ENCODE results near the gene PRKAR1B.
A peak's percentile ranks its signal among the peaks of the same experiment; 100 is the strongest.

PRKAR1B gene

DNA sequence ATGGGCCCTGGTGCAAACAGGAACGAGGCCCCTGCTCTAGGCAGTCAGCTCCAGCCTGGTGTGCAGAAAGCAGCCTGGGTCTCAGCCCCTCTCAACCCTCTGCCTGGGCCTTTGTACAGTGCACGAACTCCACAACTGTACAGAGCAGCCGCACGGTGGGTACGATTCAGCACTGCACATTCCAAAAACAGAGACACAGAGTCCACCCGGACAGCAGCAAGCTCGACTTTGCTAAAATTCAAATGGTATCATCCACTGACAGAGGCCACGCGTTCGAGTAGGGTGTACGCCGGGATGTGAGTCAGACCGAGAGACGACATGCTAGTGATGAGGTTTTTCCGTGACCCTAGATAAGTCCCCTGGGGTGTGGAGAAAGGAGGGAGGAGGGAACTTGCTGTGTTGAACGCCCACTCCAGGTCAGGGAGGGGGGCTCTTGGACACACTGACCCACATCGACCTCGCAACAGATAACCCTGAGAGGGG, 141.8 kb downstream of the PRKAR1B start:
- no peak for DNase-seq (ENCODE audit: low read depth)

DNA sequence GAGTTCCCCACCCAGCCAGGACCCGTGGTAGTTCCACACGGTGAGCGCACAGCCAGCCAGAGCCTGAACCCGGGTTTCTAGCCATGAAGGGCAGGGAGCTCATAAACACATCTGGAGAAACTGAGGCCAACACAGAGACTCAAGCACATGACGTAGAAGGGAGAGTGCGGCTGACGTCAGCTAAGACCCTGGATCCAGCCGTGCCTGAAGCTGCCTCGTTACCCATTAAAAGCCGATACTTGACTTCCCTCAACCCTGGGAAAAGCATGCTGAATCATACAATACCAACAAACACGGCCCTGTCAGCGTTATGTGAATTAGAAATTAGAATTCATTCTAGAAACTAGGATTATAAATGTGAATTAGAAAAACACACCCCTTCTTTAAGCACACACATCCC, 142.3 kb downstream of the PRKAR1B start:
- no peak for DNase-seq (ENCODE audit: low read depth)

DNA sequence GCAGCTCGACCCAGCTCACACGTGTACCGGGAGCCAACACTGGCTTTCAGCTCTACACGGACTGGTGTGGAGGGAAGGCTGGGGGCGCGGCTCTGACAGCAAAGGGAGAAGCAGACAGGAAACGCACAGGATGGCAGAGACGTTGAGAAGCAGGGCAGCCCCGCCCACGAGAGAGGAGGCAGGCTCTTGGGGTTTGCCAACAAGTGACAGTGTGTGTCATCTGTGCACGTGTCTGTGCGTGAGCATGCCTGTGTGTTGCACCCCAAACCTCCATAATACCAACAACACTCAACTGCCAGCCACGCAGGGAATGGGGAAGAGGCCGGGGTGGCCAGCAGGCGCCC, 143.0 kb downstream of the PRKAR1B start:
- DNase-seq (ENCODE audit: low read depth): peak; percentile 74

DNA sequence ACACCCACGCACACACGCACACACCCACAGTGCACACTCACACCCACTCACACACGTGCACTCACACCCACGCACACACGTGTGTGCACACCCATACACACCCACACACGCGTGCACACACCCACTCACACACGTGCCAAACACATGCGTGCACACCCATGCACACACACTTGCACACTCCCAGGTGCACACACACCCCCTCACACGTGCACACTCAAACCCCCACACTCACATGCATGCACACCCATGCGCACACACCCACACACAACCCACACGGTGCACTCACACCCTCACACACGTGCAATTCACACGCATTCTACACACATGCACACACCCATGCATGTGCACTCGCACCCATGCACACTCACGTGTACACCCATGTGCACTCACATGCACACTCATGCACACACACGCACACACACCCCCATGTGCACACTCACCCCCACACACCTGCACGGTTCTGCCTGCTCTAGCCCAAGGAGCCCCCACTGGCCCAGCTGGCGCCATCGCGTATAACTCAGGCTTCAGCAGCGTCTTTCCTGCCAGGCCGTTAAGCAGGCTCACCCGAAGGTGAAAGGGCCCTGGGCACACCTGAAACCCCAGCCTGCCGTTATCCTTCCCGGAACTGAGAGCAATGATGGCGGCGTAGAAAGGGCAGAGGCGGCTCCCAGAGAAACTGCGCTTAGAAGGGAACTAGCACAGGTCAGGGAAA, 143.5 kb downstream of the PRKAR1B start:
- DNase-seq (ENCODE audit: low read depth): no peak

DNA sequence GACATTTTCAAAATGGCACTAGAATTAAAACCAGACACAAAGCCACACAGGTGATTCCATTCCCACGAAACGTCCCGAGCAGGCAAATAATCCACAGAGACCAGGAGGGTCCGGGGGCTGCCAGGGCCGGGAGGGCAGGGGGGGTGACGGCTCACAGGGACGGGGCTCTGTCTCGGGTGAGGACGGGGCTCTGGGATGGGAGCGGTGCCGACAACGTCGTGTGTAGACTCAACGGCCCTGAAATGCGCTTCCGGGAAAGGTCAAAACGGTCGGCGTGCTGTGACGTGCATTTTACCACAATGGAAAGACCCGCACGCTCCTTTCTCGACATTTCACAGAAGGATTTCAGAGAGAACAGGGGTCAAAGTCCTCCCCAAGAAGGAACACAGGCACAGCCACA, 144.2 kb downstream of the PRKAR1B start:
- no peak for DNase-seq (ENCODE audit: low read depth)

DNA sequence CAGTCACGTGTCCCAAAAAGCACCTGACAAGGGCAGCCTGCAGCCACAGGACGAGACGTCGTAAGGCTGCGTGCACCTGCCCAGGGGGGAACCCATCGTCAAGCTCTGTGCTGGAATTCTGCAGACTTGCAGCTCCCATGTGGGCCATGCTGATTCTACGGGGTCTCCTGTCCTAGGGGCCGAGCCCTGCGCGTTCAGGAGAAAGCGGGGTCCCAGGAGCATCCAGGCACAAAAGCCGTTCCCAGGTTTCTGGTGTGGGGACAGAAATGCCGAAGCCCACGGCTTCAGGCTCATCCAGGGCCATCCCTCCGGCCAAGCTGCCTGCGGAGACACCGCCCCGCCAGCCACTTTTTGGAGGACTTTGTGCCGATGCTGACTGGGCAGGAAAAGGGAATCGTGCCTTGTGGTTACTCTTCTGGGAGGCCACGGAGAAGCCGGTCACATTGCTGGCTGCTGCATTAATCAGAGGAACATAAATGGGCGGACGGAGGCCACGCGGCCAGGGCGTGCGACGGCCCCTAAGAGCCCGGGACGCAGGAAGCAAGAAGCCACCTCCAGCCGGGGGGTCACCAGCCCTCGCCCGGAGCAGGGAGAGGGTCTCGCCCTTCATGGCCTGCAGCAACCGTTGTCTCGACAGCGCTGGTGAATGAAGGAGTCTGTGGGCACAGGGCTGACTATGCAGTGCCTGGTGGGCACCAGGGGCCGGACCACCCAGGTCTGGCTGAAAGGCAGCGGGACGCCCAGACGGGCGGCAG, 144.8 kb downstream of the PRKAR1B start:
- DNase-seq (ENCODE audit: low read depth): no peak

DNA sequence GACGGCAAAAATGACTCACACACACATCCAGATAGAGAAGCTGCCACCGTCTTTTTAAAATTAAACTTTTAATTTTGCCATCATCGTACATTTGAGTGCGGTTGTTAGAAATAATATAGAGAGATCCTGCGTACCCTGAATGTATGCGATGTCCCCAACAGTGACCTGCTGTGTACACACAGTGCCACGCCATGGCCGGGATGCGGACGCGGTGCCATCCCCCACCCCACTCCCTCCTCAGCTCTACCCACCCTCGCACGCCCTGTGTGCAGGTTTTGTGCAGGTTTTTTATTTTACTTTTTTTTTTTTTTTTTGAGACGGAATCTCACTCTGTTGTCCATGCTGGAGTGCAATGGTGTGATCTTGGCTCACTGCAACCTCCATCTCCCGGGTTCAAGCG, 148.7 kb downstream of the PRKAR1B start:
- DNase-seq (ENCODE audit: low read depth): no peak

DNA sequence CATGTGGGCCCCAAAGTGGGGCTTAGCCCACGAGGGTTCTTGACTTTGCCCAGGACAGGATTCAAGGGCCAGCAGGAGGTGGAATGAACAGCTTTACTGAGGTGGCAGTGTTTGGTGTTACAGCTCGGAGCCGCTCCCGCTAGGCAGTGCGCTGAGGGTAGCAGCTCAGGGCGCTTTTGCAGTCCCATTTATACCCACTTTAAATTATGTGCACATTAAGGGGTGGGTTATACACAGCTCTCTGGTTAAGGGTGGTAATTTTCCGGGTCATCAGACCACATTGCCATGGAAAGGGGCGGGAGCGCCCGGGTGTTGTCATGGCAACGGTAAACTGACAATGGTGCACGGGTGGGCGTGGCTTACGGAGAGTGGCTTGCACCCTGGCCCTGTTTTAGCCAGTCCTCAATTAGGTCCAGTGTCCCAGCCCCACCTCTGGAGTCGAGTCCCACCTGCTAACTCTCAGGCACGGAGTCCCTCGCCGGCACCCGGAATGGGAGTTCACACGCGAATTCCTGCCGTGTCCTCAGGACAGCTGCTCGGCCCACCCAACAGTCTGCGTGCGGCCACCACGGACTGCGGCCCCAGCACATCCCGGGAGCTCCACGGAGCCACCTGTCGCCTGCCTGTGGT, 149.2 kb downstream of the PRKAR1B start:
- no peak for DNase-seq (ENCODE audit: low read depth)

DNA sequence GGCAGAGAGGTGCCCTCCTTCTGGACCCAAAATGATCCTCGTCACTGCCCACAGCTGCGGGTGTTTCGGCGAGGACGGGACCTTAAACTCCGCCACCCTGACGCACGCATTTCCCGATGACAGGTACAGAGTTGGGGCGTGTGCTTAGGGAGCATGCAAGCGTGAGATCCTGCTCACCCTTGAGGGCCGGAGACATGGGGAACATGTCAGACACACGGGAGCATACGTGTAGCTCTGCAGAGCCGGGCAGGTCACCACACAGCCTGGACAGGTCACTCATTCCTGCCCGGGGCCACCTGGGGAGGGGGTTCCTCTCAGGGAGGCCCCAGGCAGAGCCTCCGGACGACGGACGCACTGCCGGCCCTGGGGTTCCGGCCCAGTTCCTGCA, 149.8 kb downstream of the PRKAR1B start:
- DNase-seq (ENCODE audit: low read depth): no peak

DNA sequence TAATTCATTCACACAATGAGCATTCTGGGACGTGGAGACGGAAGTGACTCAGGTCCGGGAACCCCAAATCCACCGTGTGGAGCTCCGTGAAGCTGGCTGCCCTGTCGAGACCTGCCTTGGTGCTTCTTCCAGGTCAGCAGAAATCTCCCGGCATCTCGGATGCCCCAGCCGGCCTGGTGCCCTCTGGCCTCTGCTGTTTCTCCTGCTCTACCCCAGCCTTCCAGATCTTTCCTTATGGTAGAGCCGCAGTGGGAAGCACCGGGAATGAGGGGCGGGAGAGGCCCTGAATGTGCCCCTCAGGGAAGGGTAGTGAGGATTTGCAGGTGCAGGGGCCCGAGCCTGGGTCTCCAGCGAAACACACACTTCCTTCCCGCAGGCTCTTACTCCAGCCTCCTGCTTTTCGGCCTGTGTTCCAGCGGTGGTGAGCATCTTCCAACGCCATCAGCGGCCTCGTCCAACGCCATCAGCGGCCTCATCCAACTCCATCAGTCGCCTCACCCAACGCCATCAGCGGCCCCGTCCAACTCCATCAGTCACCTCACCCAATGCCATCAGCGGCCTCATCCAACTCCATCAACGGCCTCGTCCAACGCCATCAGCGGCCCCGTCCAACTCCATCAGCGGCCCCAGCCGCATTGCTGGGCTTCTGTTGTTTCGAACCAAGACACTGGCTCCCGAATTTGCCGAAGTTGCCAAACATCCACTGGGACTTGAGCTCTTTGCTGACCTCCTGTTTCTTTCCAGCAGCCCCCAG, 150.4 kb downstream of the PRKAR1B start:
- DNase-seq (ENCODE audit: low read depth): no peak

DNA sequence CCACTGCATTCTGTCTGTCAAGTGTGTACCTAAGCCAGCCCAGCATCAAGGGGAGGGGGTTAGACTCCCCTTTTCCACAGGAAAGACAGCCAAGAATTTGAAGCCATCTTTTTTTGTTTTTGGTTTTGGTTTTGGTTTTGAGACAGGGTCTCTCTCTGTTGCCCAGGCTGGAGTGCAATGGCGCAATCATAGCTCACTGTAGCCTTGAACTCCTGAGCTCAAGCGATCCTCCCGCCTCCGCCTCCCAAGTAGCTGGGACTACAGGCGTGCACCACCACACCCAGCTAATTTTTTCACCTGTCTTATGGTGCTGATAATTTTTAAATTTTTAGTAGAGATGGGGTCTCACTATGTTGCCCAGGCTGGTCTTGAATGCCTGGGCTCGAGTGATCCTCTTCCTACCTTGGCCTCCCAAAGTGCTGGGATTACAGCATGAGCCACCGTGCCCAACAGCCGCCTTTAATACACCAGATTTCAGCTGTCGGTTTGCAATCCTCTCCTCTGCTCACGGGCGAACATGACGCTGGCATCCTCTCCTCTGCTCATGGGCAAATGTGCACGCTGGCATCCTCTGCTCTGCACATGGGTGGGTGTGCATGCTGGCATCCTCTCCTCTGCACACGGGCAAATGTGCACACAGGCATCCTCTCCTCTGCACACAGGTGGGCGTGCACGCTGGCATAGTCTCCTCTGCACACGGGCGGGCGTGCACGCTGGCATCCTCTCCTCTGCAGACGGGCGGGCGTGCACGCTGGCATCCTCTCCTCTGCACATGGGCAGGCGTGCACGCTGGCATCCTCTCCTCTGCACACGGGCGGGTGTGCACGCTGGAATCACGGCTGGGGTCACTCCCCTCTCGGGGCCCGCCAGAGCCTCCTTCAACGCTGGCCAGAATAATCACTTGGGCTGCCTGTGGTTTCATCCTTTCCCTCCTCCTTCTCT, 151.4 kb downstream of the PRKAR1B start:
- DNase-seq (ENCODE audit: low read depth): no peak

DNA sequence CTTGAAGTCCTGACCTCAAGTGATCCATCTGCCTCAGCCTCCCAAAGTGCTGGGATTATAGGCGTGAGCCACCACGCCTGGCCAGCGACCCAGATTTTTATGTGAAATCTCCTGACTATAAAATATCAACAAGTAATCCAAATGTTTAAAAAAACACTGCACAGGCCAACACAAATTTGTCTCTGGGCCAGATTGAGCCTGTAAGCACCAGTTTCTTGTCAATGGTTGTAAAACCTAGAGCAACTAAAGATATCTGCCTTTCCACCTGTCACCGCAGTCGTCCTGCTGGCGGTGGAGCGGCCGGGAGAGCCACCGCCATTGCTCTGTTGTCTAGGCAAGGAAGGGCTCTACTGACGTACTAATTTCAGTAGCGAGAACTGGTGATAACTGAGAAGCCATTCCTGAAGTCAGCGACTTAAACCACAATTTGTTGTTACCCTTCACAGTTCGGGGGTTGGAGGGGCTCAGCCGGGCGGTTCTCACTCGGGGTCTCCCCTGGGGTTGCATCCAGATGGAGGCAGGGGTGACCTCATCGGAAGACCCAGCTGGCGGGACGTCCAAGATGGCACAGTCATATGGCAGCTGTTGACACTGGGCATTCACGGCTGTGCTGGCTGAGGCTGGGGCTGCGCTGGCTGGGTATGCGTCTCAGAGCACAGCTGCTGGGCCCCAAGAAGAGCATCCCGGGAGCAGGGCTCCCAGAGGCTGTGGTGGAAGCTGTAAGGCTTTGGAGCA, 152.3 kb downstream of the PRKAR1B start:
- DNase-seq (ENCODE audit: low read depth): no peak

DNA sequence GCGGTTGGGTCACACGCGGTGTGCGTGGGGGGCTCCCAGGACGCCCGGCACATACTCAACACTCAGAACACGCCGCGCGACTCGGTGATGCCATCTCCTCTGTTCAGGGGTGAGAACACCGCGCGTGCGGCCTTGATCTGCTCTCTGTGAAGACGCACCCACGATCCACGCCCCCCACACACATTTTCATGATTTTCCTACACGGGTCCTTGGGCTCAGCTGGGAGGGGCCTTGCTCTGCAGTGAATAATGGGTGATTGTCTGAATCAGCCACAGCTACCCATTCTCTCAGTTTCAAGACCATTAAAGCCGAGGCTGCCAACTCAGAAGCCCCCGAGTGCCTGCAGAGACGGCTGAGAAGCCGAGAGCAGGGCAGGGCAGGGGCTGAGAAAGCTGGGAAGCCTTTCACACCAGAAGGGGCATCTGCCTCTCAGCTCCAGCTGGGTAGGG, 153.1 kb downstream of the PRKAR1B start:
- DNase-seq (ENCODE audit: low read depth): no peak

DNA sequence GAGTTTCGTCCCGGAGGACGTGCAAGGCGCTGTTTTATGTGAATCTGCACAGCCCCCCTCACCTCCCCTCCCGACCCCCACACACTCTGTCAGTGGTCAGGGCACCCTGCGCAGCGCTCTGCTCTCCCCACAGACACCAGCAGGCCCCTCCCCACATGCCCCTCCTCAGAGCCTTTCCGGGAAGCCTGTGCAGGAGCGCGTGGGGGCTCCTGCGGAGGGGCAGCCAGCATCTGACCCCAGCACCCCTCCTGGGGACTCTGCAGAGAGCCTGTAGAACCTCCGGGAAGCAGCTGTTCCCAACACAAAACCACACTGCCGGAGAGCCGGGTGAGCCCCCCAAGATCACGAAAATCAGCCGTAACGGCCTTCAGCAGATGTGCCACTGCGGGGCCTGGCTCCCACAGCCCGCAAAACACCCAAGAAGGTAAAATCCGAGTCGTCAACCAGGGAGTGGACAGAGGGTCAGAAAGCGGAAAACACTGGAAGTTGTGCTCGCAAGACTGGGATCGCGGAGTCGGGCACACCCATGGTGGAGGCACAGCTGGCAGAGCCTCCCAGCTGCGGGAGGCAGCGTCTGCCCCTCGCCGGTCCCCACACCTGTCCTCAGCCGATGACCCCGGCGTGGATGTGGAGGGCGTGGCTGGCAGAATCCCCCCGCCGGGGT, 153.7 kb downstream of the PRKAR1B start:
- DNase-seq (ENCODE audit: low read depth): no peak

DNA sequence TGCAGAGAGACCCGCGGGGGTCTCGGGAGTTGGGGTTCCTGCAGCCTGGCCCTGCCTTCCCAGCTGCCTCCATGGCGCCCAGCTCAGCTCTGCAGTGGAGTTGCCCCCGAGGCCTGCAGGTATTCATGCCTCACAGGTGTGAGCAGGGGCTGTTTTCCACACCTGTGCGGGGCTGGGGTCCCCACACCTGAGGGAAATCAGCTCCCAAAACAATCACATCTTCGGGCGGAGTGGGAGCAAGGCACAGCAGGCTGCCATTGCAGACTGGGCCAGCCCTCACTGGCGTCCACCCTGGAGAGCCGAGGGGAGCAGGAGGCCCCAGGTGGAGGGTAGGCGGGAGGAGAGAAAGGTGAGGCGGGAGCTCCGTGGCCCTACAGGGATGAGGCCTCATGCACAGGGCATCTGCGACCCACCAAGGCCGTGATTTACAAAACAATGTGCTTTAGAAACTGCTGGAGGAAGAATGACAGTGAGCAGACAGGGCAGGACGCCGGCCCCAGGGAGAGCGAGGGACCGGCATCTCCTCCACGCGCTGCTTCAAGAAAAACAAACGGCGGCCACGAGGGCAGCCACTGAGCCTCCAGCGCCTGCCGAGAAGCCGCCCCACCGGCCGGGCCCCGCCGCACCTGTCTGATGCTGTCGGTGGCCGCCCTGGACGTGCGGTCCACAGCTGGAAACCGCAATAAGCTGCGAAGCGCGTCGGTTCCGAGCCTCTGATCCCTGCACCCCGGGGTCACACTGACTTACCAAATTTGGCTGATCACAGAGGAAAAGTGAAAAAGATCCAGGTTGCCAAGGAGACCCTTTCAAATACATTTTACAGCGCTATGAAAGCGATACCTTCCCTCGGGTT, 154.4 kb downstream of the PRKAR1B start:
- DNase-seq (ENCODE audit: low read depth): no peak

DNA sequence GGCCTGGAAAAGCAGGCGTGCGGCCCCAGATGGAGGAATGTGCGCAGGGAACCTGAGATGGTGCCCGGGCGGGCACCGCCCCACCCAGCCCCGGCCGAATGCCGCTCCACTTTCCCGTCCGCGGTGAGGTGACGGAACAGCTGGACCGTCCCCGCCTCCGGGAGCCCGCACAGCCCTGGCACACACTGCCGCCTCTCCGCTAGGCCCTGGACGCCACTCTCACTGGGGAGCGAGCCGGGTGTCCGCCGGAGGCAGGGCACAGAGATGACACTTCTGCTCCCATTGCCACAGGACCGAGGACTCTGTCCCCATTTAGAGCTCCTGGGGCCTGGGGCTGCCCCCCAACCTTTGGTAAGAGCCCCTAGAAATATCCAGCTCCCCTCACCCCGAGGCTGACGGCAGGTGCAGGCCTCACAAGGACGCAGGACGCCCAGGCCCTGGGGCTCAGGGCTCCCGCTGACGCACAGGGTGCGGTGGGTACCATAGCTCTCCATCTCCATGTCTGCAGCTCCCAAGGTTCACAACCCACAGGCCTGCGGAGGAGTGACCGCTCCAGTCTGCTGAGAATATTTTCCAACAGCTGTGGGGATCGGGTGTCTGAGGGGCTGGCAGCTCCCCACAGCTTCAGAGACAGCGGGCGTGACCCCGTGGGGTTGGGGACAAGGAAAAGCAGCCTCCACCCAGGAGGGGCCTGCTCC, 155.2 kb downstream of the PRKAR1B start:
- no peak for DNase-seq (ENCODE audit: low read depth)

DNA sequence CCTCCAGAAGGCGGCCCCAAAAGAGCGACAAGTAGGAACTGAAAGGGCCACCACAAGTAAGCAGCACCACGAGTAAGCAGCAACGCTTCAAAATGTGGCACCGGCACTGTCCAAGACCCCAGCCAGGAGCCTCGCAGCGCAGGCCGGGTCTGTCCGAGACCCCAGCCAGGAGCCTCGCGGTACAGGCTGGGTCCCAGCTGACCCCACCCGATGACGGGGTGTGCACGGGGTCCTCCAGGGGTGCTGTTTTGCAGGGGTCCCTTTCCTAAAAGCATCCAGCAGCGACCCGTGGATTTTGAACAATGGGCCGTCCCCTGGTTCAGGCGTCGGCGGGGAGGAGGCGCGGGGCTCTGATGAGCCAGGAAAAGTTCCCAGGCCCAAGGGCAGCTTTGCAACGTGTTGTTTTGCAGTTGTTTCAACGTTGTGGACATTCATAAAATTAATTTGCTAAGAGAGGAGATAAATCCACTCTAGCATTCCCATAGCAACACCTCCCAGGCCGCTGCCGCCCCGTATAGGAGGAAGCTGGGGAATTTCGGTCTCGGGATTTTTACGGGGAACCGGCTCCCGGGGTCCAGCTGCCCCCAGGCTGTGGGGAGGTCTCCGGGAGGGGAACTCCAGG, 155.9 kb downstream of the PRKAR1B start:
- no peak for DNase-seq (ENCODE audit: low read depth)

DNA sequence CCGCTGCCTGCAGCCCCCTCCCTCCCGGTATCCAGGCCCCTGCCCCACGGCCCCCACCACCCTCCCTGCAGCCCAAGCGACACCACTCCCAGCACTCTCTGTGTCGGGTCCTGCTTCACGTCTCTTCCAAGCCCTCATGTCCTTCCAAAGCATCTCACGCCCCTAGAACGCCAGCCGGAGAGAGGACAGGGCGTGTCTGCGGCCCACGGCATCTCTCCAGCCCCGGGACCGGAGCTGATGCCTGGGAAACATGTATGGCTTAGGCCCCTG, 156.3 kb downstream of the PRKAR1B start:
- no peak for DNase-seq (ENCODE audit: low read depth)

Measured in stimulated activated CD8-positive, alpha-beta memory T cell treated with anti-CD3 and anti-CD28 coated beads, Interleukin-12 subunit alpha, Interleukin-12 subunit beta, amount 100 ng/mL, for 4 hours (primary cell).